CD4-positive, alpha-beta T cell (primary cell): Measurements from ENCODE around the gene PDE9A. TPM values are rescaled to one million over a fixed set of nuclear protein-coding genes. Genes with fewer than 3 reads are reported as not detected.

Source experiments
- ATAC-seq: fragments of 200-7000 bp; cut with Tn5 transposase; one replicate; pipeline ENCODE4 v1.10.0; 2022; ENCODE audit warnings: mild to moderate bottlenecking; ENCODE audit not compliant: poor library complexity
- CTCF ChIA-PET: fragments of 350-600 bp; sonication (Branson Sonifier 250); formaldehyde crosslinking; loops from one replicate; lab custom pipeline; 2021; ENCODE audit warnings: antibody characterized with exemption, inconsistent platforms; lab: Charles Lee
- POLR2A ChIA-PET: fragments of 350-600 bp; sonication (Branson Sonifier 250); formaldehyde crosslinking; loops from one replicate; lab custom pipeline; 2021; ENCODE audit warnings: antibody characterized with exemption, inconsistent platforms; lab: Charles Lee
- DNase-seq, 14 experiments: peaks; one replicate each; pipeline ENCODE4 v3.0.0-alpha.2; 2013 to 2020; ENCODE audit warnings: mixed read lengths in 2 of 14
- H3K27ac ChIP-seq, 2 donors: one replicate each; pipeline versions ENCODE4 v1.5.1 to v1.7.0; 2013; ENCODE audit warnings: low read length in 2 of 2, low read depth in 1 of 2, mild to moderate bottlenecking in 1 of 2
- H3K27me3 ChIP-seq, 2 experiments: 1 replicate in 1 of 2; 2 replicates in 1 of 2; pipeline versions ENCODE4 v1.6.1 to v1.7.0; 2013; ENCODE audit warnings: low read length in 2 of 2, control low read depth in 1 of 2, mild to moderate bottlenecking in 1 of 2, moderate library complexity in 1 of 2; ENCODE audit not compliant: insufficient read depth in 2 of 2, control insufficient read depth in 1 of 2
- H3K36me3 ChIP-seq: one replicate; pipeline ENCODE4 v1.6.1; 2013; ENCODE audit warnings: low read length, control low read depth; ENCODE audit not compliant: insufficient read depth
- H3K4me1 ChIP-seq: one replicate; pipeline ENCODE4 v1.6.1; 2013; ENCODE audit warnings: low read length, control low read depth; ENCODE audit not compliant: insufficient read depth
- H3K4me3 ChIP-seq: one replicate; pipeline ENCODE4 v1.5.1; 2013; ENCODE audit warnings: mild to moderate bottlenecking, low read length, moderate library complexity
- H3K9me3 ChIP-seq, 2 experiments: 1 replicate in 1 of 2; 2 replicates in 1 of 2; pipeline versions ENCODE4 v1.6.1 to v1.7.0; 2013; ENCODE audit warnings: low read length in 2 of 2, mild to moderate bottlenecking in 2 of 2, control low read depth in 1 of 2, moderate library complexity in 1 of 2; ENCODE audit not compliant: control insufficient read depth in 1 of 2, insufficient read depth in 1 of 2
- H3K27ac Mint-ChIP-seq: one replicate; pipeline ENCODE4 v1.8.0; 2020; ENCODE audit warnings: mixed read lengths
- H3K27me3 Mint-ChIP-seq: one replicate; pipeline ENCODE4 v1.8.0; 2021; ENCODE audit warnings: mixed read lengths
- H3K36me3 Mint-ChIP-seq: one replicate; pipeline ENCODE4 v1.8.0; 2021; ENCODE audit warnings: low read depth, mixed read lengths
- H3K4me1 Mint-ChIP-seq: one replicate; pipeline ENCODE4 v1.8.0; 2021; ENCODE audit warnings: low read depth, mixed read lengths
- H3K4me3 Mint-ChIP-seq: one replicate; pipeline ENCODE4 v1.8.0; 2020; ENCODE audit warnings: mild to moderate bottlenecking, mixed read lengths
- H3K9me3 Mint-ChIP-seq: one replicate; pipeline ENCODE4 v1.8.0; 2020; ENCODE audit warnings: mixed read lengths
- CTCF ChIP-seq: fragments of 200-600 bp; IDR thresholded peaks from one replicate; pipeline ENCODE4 v1.8.0; 2022; ENCODE audit warnings: antibody characterized with exemption, mild to moderate bottlenecking
- intact Hi-C, 2 experiments: fragments of 100-400 bp; cut with DNase I in 1 of 2; cut with micrococcal nuclease in 1 of 2; formaldehyde crosslinking; loops; one replicate each; pipeline versions ENCODE4 v1.15.1 to v1.9.0; 2023 to 2025; cut with DNase I, micrococcal nuclease
- total RNA-seq, 174 experiments: library from RNA in 2 of 174; stranded (reverse) in 2 of 174; gene quantifications; one replicate each; pipeline ENCODE4 v1.2.3 and lab custom pipeline; 2021 to 2026

The PDE9A gene
- total RNA-seq, 2 experiments from 2014 or later = 12.6 to 13.2 TPM

- CTCF ChIA-PET = no interaction called here
- ATAC-seq (no peak), DNase-seq (no peak)
- Histone ChIP-seq H3K4me1 (peaks cover 6% of the 10 kb centered on the region), H3K36me3 (no peaks in the 10 kb centered on the region), H3K9me3 (no peaks in the 10 kb centered on the region), H3K4me3 (no peak overlapping the region), H3K27ac (no peak overlapping the region), H3K27me3 (no peaks in the 10 kb centered on the region)
- no peak overlapping the region for H3K4me3 Mint-ChIP-seq
- no peak for TF ChIP-seq CTCF
- H3K36me3 Mint-ChIP-seq = peaks cover 2% of the 10 kb centered on the region
- POLR2A ChIA-PET = no interaction called here
- intact Hi-C loops = no loop called here
- no peaks in the 10 kb centered on the region for H3K9me3 Mint-ChIP-seq
- H3K27me3 Mint-ChIP-seq = no peaks in the 10 kb centered on the region
- no peak overlapping the region for H3K27ac Mint-ChIP-seq
- H3K4me1 Mint-ChIP-seq = peaks cover 13% of the 10 kb centered on the region
These were observed 68.0 kb downstream of the PDE9A start for GRCh38 chr21:42721341-42721824.

GRCh38 chr21:42722153-42722552 is 68.7 kb downstream of the PDE9A start:
- TF ChIP-seq CTCF = no peak
- H3K36me3 Mint-ChIP-seq = no peaks in the 10 kb centered on the region
- H3K4me1 ChIP-seq = peaks cover 6% of the 10 kb centered on the region
- DNase-seq (no peak), ATAC-seq (no peak)
- no peaks in the 10 kb centered on the region for H3K36me3 ChIP-seq
- H3K9me3 ChIP-seq = no peaks in the 10 kb centered on the region
- ChIA-PET CTCF (interaction anchor here (0.6 kb wide), 1 partner anchor 29 kb away, joined by 3 read pairs; no protein-coding TSS in a partner anchor), POLR2A (no interaction called here)
- H3K27me3 ChIP-seq = no peaks in the 10 kb centered on the region
- no peak overlapping the region for H3K4me3 ChIP-seq
- peaks cover 13% of the 10 kb centered on the region for H3K4me1 Mint-ChIP-seq
- no peak overlapping the region for H3K4me3 Mint-ChIP-seq
- no peaks in the 10 kb centered on the region for H3K9me3 Mint-ChIP-seq
- H3K27me3 Mint-ChIP-seq = no peaks in the 10 kb centered on the region
- no peak overlapping the region for H3K27ac Mint-ChIP-seq
- H3K27ac ChIP-seq = no peak overlapping the region
- intact Hi-C loops = no loop called here

- intact Hi-C loops = no loop called here
- Histone ChIP-seq H3K4me1 (peaks cover 6% of the 10 kb centered on the region), H3K4me3 (no peak overlapping the region), H3K36me3 (no peaks in the 10 kb centered on the region), H3K27ac (no peak overlapping the region), H3K27me3 (no peaks in the 10 kb centered on the region), H3K9me3 (no peaks in the 10 kb centered on the region)
- ChIA-PET CTCF (no interaction called here), POLR2A (no interaction called here)
- no peaks in the 10 kb centered on the region for H3K9me3 Mint-ChIP-seq
- H3K4me3 Mint-ChIP-seq = no peak overlapping the region
- no peak overlapping the region for H3K27ac Mint-ChIP-seq
- ATAC-seq = no peak
- DNase-seq = no peak
- H3K27me3 Mint-ChIP-seq = no peaks in the 10 kb centered on the region
- H3K36me3 Mint-ChIP-seq = peaks cover 4% of the 10 kb centered on the region
- peaks cover 13% of the 10 kb centered on the region for H3K4me1 Mint-ChIP-seq
- TF ChIP-seq CTCF = no peak
These were observed 69.5 kb downstream of the PDE9A start for GRCh38 chr21:42722808-42723473.
